HEK293 (cell line): Measurements from ENCODE around the gene PEX6.

ENCODE experiments used
- CTCF ChIA-PET: fragments of 350-600 bp; formaldehyde crosslinking; extraction: SDS; loops from one replicate; lab custom pipeline; 2021; ENCODE audit warnings: antibody characterized with exemption; lab: Yijun Ruan, JAX
- POLR2A ChIA-PET: fragments of 300-600 bp; formaldehyde crosslinking; extraction: SDS; loops from one replicate; lab custom pipeline; 2020; ENCODE audit warnings: antibody characterized with exemption, inconsistent platforms; lab: Yijun Ruan, JAX
- H3K27ac ChIP-seq: fragments of 200-500 bp; sonication (Bioruptor generic); 2 replicates; pipeline ENCODE4 v1.5.1; 2014; ENCODE audit warnings: low read depth, low read length, control low read depth, inconsistent platforms; ENCODE audit errors: extremely low read depth
- H3K36me3 ChIP-seq, 2 experiments: fragments of 200-500 bp in 1 of 2; sonication (Bioruptor generic) in 1 of 2; 1 replicate in 1 of 2; 2 replicates in 1 of 2; pipeline ENCODE4 v1.5.1; 2014 to 2017; ENCODE audit warnings: inconsistent platforms in 2 of 2, low read length in 2 of 2; ENCODE audit not compliant: control insufficient read depth in 2 of 2, insufficient read depth in 1 of 2
- H3K4me1 ChIP-seq: fragments of 200-500 bp; sonication (Bioruptor generic); 2 replicates; pipeline ENCODE4 v1.5.1; 2014; ENCODE audit warnings: mild to moderate bottlenecking, low read length, inconsistent platforms; ENCODE audit not compliant: control insufficient read depth, insufficient read depth
- H3K4me3 ChIP-seq: 2 replicates; pipeline ENCODE4 v1.5.1; 2011; ENCODE audit warnings: low read depth, mild to moderate bottlenecking, control low read depth, low read length, moderate library complexity
- H3K9me3 ChIP-seq: fragments of 200-500 bp; sonication (Bioruptor generic); 2 replicates; pipeline ENCODE4 v1.5.1; 2014; ENCODE audit warnings: low read depth, low read length, inconsistent platforms; ENCODE audit not compliant: control insufficient read depth, insufficient read depth
- BCL11B ChIP-seq: fragments of 450-650 bp; formaldehyde crosslinking; IDR thresholded peaks from 2 replicates; pipeline ENCODE4 v1.5.1; 2016; ENCODE audit warnings: low read depth, missing biosample characterization, missing genetic modification characterization
- HIC1 ChIP-seq: fragments of 450-650 bp; formaldehyde crosslinking; IDR thresholded peaks from 2 replicates; pipeline ENCODE4 v1.5.1; 2016; ENCODE audit warnings: missing biosample characterization, missing genetic modification characterization
- MYNN ChIP-seq: fragments of 450-650 bp; formaldehyde crosslinking; IDR thresholded peaks from 2 replicates; pipeline ENCODE4 v1.5.1; 2016; ENCODE audit warnings: missing biosample characterization, missing genetic modification characterization, borderline replicate concordance
- PRDM1 ChIP-seq: fragments of 450-650 bp; formaldehyde crosslinking; IDR thresholded peaks from 2 replicates; pipeline ENCODE4; 2016; ENCODE audit warnings: missing biosample characterization, missing genetic modification characterization
- PRDM2 ChIP-seq: fragments of 450-650 bp; formaldehyde crosslinking; IDR thresholded peaks from 2 replicates; pipeline ENCODE4 v1.5.1; 2016; ENCODE audit warnings: missing biosample characterization, missing genetic modification characterization, borderline replicate concordance
- ZBTB26 ChIP-seq: fragments of 450-650 bp; formaldehyde crosslinking; optimal IDR thresholded peaks from 2 replicates; pipeline ENCODE3; 2016; ENCODE audit warnings: missing biosample characterization, mild to moderate bottlenecking, missing genetic modification characterization
- ZBTB7A ChIP-seq: fragments of 450-650 bp; formaldehyde crosslinking; IDR thresholded peaks from 2 replicates; pipeline ENCODE4 v1.5.1; 2016; ENCODE audit warnings: low read depth, missing biosample characterization, missing genetic modification characterization
- ZNF132 ChIP-seq: fragments of 450-650 bp; formaldehyde crosslinking; IDR thresholded peaks from 2 replicates; pipeline ENCODE4 v1.5.1; 2017; ENCODE audit warnings: missing biosample characterization, missing genetic modification characterization, borderline replicate concordance
- ZNF138 ChIP-seq: fragments of 450-650 bp; formaldehyde crosslinking; IDR thresholded peaks from 2 replicates; pipeline ENCODE4 v1.5.1; 2016; ENCODE audit warnings: missing biosample characterization, missing genetic modification characterization, borderline replicate concordance
- ZNF175 ChIP-seq: fragments of 450-650 bp; formaldehyde crosslinking; IDR thresholded peaks from 2 replicates; pipeline ENCODE4 v1.5.1; 2016; ENCODE audit warnings: missing biosample characterization, missing genetic modification characterization
- ZNF335 ChIP-seq: fragments of 450-650 bp; formaldehyde crosslinking; conservative IDR thresholded peaks from 2 replicates; pipeline ENCODE4 v1.5.1; 2016; ENCODE audit warnings: missing biosample characterization, missing genetic modification characterization
- ZNF585B ChIP-seq: fragments of 450-650 bp; formaldehyde crosslinking; IDR thresholded peaks from 2 replicates; pipeline ENCODE4 v1.5.1; 2016; ENCODE audit warnings: missing biosample characterization, missing genetic modification characterization
- ZNF600 ChIP-seq: fragments of 450-650 bp; formaldehyde crosslinking; IDR thresholded peaks from 2 replicates; pipeline ENCODE4 v1.5.1; 2016; ENCODE audit warnings: missing biosample characterization, missing genetic modification characterization

The PEX6 gene

DNA sequence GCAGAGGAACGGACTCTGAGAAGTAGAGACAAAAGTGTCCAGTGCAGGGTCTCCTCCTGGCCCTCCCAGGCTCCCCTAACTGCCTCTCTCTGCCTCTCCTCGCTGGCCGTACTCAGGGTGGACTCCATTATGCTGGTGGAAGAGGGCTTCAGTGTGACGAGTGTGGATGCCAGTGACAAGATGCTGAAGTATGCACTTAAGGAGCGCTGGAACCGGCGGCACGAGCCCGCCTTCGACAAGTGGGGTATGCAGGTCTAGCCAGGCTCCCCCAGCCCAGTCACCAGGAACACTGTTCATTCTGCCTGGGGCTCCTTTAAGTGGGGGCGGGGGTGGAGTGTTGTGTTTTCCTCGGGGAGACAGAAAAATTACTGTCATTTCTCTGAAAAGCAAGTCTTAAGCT lies 16.9 kb downstream of the PEX6 start (continued):
- no peak for TF ChIP-seq HIC1 (tag by site-specific recombination)
- no peak for TF ChIP-seq ZNF175

GRCh38 chr6:42961020-42961470 lies 17.9 kb downstream of the PEX6 start:
- no peaks in the 10 kb centered on the region for H3K9me3 ChIP-seq
- H3K27ac ChIP-seq, result no peak overlapping the region
- TF ChIP-seq ZBTB7A (tag by site-specific recombination) (peak; percentile 34; the same call in 1 of the 2 replicates), ZNF132 (tag by site-specific recombination) (no peak), PRDM1 (0 out of 2 replicates have a peak, but pooled peaks have one; percentile 20), ZNF335 (tag by site-specific recombination) (peak; percentile 79), ZNF600 (tag by site-specific recombination) (peak; percentile 80), BCL11B (tag by site-specific recombination) (no peak), PRDM2 (tag by site-specific recombination) (peak; percentile 46; the same call in 1 of the 2 replicates), MYNN (tag by site-specific recombination) (no peak), ZNF138 (no peak), ZBTB26 (peak; percentile 44), ZNF585B (tag by site-specific recombination) (no peak)
- H3K4me3 ChIP-seq, result peak overlapping the region; percentile 44
- H3K4me1 ChIP-seq, result 0 out of 2 replicates have a peak, but pooled peaks cover 4% of the 10 kb centered on the region
- ChIA-PET POLR2A (interaction anchor here (0.8 to 2.3 kb wide), 7 partner anchors 23 to 98 kb away, joined by 3 to 9 read pairs (median 4); partner anchors contain the start of genes CNPY3, CUL7, KLC4 and KLHDC3), CTCF (interaction anchor here (0.6 to 4.0 kb wide), 6 partner anchors 10 to 495 kb away, joined by 3 to 24 read pairs (median 4); no protein-coding TSS in a partner anchor)
- peaks cover 0 to 28% of the 10 kb centered on the region in 2 experiments; a peak in 2 of 3 replicates for H3K36me3 ChIP-seq
